SK-N-MC (cell line): Measurements from ENCODE around the gene CACNA1B.

Source experiments
- EZH2 ChIP-seq: fragments of 200-600 bp; sonication (generic); IDR thresholded peaks from one replicate; pipeline ENCODE4 v1.6.1; 2017; ENCODE audit warnings: antibody characterized with exemption
- FOXP2 ChIP-seq: optimal IDR thresholded peaks from 2 replicates; pipeline ENCODE3; 2011; ENCODE audit warnings: mild to moderate bottlenecking, moderate library complexity; ENCODE audit not compliant: insufficient read depth; ENCODE audit errors: extremely low read length, control extremely low read depth
- POLR2AphosphoS5 ChIP-seq: IDR thresholded peaks from 2 replicates; pipeline ENCODE4 v1.6.1; 2012; ENCODE audit warnings: mild to moderate bottlenecking, low read depth, low read length, borderline replicate concordance

DNA sequence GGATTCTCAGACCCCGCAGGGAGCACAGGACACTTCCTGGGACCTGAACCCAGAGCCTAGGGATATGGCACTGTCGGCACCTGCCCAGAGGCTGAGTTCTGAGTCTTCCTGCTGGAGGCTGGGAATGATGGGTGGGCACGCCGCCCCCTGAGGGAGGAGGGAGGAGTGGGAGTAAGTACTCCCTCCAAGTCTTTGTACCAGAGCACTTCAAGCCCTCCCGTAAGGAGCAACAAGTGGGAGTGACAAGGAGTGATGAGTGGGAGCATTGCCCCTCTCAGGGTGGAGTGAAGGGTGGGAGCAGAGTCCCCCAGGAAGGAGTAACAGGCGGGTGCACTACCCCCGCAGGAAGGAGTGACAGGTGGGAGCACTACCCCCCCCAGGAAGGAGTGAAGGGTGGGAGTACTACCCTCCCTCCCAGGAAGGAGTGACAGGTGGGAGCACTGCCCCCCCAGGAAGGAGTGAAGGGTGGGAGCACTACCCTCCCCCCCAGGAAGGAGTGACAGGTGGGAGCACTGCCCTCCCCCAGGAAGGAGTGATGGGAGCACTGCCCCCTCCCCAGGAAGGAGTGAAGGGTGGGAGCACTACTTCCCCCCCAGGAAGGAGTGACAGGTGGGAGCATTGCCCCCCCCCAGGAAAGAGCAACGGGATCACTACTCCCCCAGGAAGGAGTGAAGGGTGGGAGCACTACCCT, 100.1 kb downstream of the CACNA1B start:
- no peak for TF ChIP-seq EZH2
- TF ChIP-seq POLR2AphosphoS5 = no peak
- no peak for TF ChIP-seq FOXP2
